ENCODE results near the gene MALL.
"Not testable (repeated sequence)": the region's sequence is repeated elsewhere in the genome, so short reads cannot be mapped to it uniquely, and the experiment has no call there.

MALL gene

DNA sequence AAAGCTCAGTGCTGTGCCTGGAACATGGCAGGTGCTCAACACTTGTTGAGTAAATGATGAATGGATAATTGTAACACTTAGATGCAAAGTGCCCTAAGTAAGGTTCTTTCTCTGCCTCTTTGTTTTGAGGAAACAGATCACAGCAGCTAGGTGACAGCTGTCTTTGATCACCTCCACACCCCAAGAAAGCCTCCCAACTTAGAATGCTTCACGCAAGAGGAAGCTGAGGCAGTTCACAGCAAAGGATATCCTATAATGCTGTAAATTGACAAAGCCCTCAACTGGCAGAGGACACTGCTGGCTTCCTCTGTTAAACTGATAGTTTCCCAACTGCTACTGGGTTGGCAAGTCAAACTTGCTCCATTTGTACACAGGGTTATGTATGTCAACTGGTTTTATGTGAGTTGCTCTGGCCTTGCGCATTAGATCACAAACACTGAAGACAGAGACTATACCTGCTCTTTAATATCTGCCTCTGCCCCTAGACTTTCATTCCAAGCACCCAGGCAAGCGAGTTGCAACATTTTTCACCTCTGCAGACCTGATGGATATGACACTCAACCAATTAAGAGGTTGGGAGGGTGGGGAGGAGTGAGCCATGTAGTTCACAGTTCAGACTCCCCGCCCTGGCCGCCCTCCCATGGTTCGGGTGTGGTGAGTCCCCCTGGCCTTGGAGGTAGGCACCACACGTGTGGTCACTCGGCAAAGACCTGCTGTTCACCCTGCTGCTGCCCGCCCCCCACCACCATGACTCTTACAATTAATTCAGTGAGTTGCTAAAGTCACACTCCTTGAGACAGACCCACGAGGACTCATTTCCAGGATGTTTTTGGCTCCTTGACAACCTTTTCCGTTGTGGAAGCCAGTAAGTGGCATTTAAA is 4.8 kb upstream of the MALL start:
- no peak for DNase-seq (ENCODE audit: low read depth in 2 of 2)

DNA sequence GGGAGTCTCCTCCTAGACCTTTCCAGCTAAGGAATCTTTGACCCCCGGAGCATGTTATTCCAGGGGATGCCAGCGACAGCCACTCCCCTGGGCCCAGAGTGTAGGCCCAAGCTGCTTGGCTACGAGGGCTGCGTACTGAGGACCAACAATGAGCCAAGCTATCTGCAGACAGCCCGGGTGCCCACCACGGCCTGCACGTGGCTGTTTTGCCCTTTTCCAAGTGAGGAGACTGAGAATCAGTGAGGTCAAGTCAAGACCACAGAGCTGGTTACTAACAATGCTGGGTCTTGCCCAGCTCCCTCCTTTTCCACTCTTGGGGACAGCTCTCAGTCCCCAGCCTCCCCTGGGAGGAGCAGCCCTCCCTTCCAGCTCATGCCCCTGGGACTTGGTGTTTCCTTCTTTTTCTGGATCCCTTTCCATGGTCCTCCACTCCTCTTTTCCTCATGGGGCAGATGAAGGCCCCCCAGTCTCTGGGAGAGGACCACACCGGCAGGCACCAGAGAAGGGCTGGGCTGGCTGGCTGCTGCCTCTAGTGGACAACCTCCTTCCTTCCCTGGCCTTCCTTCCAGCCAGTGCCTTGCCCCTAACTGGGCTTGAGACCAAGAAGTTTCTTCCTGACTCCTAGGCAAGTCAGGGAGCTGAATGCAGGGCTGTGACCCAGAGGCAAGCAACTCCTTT is 550 bp upstream of the MALL start:
- no peak for DNase-seq (ENCODE audit: low read depth in 2 of 2)

DNA sequence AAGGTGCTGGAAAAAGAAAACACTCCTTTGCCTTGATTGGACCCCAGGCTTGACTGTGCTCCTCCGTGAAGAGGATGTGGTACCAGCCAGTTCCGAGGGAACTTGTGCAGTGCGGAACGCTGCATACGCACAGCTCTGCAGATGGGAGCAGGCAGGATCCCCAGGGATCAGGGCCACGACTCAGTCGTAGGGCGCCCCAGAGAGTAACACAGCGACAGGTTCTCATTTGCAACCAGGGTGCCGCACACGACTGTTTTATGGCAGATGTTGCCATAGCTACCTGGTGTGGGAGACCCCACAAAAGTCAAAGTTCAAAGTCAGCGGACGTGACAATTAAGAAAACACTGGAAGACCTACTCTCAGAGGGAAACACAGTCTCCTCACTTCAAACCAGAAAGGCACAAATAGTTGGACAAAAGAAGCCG is 779 bp downstream of the MALL start:
- DNase-seq (ENCODE audit: low read depth in 2 of 2) = no peak

- no peak for DNase-seq (ENCODE audit: low read depth in 2 of 2)
Observed at GRCh38 chr2:110113961-110114591, 1.5 kb downstream of the MALL start.

DNA sequence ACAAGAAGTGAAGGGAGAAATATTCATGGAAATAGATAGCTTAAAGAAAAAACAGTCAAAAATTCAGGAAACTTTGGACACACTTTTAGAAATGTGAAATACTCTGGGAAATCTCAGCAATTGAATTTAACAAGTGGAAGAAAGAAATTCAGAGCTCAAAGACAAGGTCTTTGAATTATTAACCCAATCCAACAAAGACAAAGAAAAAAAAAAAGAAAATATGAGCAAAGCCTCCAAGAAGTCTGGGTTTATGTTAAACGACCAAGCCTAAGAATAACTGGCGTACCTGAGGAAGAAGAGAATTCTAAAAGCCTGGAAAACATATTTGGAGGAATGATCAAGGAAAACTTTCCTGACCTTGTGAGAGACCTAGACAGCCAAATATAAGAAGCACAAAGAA is 7.3 kb downstream of the MALL start:
- not testable (repeated sequence) for DNase-seq (ENCODE audit: low read depth in 2 of 2)

DNA sequence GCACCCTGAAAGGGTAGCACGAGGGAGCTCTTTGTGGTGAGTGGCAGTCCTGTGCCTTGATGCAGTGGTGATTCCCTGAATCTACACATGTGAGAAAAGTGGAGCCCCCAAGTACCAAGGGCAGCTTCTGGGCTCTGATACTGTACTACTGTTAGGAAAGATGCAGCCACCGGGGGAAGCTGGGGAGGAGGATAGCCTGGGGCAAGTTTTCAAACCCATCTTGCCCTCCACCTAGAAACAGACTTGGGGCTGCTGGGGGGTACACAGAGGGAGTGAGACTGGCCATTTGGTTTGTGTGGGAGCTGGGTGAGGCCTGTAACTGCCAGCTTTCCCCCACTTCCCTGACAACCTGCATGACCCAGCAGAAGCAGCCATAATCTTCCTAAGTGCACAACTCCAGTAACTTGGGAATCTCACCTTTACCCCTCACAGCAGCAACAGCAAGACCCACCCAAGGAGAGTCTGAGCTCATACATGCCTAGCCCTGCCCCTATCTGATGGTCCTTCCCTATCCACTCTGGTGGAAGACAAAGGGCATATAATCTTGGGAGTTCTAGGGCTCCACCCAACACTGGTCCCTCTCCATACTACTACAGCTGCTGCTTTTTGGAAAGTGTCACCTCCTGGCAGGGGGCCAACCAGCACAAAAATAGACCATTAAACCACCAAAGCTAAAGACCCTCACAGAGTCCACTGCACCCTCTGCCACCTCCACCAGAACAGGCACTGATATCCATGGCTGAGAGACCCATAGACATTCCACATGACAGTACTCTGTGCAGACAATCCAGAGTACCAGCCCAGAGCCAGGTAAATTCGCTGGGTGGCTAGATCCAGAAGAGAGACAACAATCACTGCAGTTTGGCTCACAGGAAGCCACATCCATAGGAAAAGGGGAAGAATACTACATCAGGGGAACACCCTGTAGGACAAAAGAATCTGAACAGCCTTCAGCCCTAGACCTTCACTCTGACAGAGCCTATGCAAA is 8.2 kb downstream of the MALL start:
- DNase-seq (ENCODE audit: low read depth in 2 of 2) = no peak

- DNase-seq (ENCODE audit: low read depth in 2 of 2) = no peak
Observed at GRCh38 chr2:110106642-110107041, 9.0 kb downstream of the MALL start.

GRCh38 chr2:110105608-110106467 is 9.8 kb downstream of the MALL start:
- DNase-seq (ENCODE audit: low read depth in 2 of 2) = no peak

- no peak for DNase-seq (ENCODE audit: low read depth in 2 of 2)
Observed at GRCh38 chr2:110105183-110105582, 10.4 kb downstream of the MALL start.

DNA sequence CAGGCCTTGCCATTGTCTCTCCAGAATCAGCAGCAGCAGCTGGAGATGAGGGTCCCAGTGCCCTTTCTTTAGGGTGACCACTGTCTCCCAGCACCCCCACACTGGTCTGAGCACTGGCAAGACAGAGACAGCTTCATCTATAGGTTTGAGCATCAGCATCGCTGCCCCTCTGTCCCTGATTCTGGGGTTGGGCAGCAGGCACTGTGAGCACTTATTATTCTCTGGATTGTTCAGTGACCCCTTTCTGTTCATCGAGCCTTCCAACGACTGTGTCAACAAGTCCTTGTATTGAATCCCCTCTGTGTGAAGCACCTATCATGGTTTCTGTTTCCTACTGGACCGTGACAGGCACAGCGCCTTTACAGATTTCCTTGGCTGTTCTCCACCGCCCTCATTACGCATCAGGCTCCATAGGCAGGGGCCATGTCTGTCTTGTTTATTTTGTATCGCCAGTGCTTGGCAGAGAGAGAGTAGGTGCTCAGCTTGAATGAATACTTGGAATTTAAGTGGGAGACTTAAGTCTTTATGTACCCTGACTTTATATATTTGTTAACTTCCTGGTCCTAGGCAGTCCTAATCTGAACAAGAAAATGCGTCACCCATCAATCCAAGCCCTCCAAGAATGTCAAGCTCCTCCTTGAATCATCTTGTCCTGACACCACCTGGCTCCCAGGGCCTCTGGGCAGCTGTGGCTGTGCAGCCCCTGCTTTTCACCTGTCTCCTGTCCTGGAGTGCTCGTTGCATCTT is 11.4 kb downstream of the MALL start:
- DNase-seq (ENCODE audit: low read depth in 2 of 2) = no peak

- DNase-seq (ENCODE audit: low read depth in 2 of 2) = no peak
Observed at GRCh38 chr2:110103061-110103961, 12.3 kb downstream of the MALL start.

DNA sequence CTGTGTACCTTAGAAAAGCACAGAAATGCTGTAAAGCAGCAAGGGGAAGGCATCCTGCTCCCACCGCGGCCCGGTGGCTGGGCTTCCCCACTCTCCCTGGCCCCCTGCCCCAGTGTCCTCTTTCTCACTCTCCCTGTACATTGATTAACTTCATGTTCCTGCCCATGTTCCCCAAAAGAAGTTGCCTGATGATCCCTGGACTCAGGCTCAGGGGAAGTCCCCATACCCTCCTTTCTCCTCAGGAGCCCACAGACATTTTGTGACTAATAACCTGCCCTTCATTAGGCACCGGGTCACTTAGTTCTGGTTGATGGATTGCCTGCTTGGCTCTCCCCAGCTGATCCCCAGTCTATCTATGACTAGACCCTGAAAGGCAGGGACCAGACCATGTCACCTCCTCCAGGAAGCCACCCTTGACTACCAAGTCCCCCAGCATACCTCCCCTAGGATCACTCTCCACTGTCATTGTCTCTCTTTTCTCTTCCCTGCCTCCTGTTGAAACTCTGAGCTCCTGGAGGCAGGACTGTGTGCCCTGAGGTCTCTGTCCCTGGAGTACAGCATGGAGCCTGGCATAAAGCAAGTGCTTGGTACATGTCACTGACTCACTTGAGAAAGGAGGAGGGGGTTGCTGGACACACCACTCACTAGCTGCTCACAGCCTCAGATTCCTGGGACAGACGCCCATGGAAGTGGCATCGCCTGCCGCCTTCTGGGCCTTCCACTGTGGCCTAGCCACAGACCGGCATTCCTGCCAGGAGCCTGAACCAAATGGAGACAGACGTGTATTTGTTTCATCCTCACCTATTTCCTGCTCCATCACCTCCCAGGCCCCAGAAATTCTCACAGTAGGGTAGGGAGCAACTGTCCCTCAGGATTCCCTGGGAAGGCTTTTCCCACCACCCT is 13.5 kb downstream of the MALL start:
- no peak for DNase-seq (ENCODE audit: low read depth in 2 of 2)

DNA sequence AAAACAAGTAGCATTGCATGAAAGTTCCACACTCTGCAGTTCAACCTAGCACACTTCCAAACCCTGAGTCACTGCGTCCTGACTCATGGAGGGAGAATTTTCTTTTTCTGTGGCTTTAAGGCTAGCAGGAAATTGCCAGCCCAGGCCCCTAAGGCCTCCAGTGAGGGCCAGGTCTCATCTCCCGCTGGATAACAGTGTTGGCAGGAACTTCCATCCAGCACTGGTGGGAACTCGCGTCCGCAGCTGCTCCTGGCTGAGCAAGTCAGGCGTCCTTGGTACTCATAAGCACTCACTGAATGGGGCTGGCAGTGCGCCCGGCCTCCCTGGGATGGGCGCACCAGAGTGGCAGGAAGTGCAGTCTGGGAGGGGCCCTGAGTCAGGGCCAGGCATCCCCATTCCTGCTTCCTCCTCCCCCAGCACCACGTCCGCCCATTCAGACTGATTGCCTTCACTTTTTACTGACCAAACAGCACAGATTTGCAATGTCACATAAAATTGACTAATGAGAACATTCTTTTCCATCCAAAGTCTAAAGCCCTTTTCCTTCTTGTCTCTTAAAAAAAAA is 14.3 kb downstream of the MALL start:
- no peak for DNase-seq (ENCODE audit: low read depth in 2 of 2)

DNA sequence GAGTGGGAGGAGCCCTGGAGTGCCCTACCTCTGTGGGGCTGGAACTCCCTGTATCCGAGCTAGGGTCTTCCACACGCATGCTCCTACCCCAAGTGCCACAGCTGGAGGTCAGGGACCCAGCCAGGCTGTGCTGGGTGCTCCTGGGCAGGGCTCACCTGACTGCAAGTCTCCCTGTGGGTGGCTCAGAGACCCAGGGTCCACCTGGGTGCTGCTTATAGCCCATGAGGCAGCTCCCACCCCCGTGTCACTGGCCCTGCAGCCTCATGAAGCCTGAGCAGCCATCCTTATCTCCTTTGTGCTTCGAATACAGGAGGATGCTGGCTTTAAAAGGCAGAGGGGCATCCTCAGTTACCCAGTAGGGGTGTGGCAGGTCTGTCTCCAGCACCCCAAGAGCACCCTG is 14.7 kb downstream of the MALL start:
- DNase-seq (ENCODE audit: low read depth in 2 of 2) = not testable (repeated sequence)

GRCh38 chr2:110100480-110100879 is 15.1 kb downstream of the MALL start:
- no peak for DNase-seq (ENCODE audit: low read depth in 2 of 2)

- DNase-seq (ENCODE audit: low read depth in 2 of 2) = no peak
Observed at GRCh38 chr2:110099471-110100225, 16.0 kb downstream of the MALL start.

DNA sequence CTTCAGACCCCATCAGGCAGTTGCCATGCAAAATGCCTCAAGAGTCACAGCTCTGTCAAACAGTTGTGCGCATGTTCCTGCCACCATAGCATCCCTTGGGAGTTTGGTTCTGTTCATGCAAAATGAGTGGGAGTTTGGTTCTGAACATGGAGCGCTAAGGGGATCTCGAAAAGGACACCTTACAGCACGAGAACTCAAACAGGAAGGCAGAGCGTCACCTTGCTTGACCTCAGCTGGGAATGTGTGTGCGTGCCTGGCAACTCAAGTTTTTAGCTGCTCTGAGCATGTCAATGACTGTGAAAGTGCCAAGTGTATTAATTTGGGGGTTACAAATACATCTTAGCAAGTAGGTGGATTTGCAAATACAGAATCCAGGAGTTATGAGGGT is 16.6 kb downstream of the MALL start:
- DNase-seq (ENCODE audit: low read depth in 2 of 2) = no peak

Measured in activated CD4-positive, alpha-beta T cell treated with anti-CD3 and anti-CD28 coated beads for 24 hours (primary cell).